Measurements from ENCODE around the gene MUC5AC.
"Not testable (repeated sequence)": the region's sequence is repeated elsewhere in the genome, so short reads cannot be mapped to it uniquely, and the experiment has no call there.

Gene MUC5AC

GRCh38 chr11:1246301-1246700 lies 88.5 kb downstream of the MUC5AC start:
- not testable (repeated sequence) for H3K9me3 ChIP-seq (ENCODE audit: control insufficient read depth, insufficient read depth, low read length); H3K36me3 ChIP-seq (ENCODE audit: insufficient read depth, low read length); H3K4me1 ChIP-seq (ENCODE audit: insufficient read depth, low read length); H3K9ac ChIP-seq (ENCODE audit: low read depth, low read length)

DNA sequence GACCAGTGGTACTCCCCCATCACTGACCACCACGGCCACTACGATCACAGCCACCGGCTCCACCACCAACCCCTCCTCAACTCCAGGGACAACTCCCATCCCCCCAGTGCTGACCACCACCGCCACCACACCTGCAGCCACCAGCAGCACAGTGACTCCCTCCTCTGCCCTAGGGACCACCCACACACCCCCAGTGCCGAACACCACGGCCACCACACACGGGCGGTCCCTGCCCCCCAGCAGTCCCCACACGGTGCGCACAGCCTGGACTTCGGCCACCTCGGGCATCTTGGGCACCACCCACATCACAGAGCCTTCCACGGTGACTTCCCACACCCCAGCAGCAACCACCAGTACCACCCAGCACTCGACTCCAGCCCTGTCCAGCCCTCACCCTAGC lies 89.3 kb downstream of the MUC5AC start:
- not testable (repeated sequence) for H3K36me3 ChIP-seq (ENCODE audit: insufficient read depth, low read length); H3K9ac ChIP-seq (ENCODE audit: low read depth, low read length); H3K9me3 ChIP-seq (ENCODE audit: control insufficient read depth, insufficient read depth, low read length); H3K4me1 ChIP-seq (ENCODE audit: insufficient read depth, low read length)

GRCh38 chr11:1248951-1249350 lies 91.2 kb downstream of the MUC5AC start:
- H3K9me3 ChIP-seq (ENCODE audit: control insufficient read depth, insufficient read depth, low read length); H3K36me3 ChIP-seq (ENCODE audit: insufficient read depth, low read length); H3K9ac ChIP-seq (ENCODE audit: low read depth, low read length); H3K4me1 ChIP-seq (ENCODE audit: insufficient read depth, low read length): not testable (repeated sequence)

GRCh38 chr11:1250411-1250810 lies 92.7 kb downstream of the MUC5AC start:
- not testable (repeated sequence) for H3K9me3 ChIP-seq (ENCODE audit: control insufficient read depth, insufficient read depth, low read length); H3K36me3 ChIP-seq (ENCODE audit: insufficient read depth, low read length); H3K4me1 ChIP-seq (ENCODE audit: insufficient read depth, low read length); H3K9ac ChIP-seq (ENCODE audit: low read depth, low read length)
